ENCODE data around the gene PAH.

PAH gene

DNA sequence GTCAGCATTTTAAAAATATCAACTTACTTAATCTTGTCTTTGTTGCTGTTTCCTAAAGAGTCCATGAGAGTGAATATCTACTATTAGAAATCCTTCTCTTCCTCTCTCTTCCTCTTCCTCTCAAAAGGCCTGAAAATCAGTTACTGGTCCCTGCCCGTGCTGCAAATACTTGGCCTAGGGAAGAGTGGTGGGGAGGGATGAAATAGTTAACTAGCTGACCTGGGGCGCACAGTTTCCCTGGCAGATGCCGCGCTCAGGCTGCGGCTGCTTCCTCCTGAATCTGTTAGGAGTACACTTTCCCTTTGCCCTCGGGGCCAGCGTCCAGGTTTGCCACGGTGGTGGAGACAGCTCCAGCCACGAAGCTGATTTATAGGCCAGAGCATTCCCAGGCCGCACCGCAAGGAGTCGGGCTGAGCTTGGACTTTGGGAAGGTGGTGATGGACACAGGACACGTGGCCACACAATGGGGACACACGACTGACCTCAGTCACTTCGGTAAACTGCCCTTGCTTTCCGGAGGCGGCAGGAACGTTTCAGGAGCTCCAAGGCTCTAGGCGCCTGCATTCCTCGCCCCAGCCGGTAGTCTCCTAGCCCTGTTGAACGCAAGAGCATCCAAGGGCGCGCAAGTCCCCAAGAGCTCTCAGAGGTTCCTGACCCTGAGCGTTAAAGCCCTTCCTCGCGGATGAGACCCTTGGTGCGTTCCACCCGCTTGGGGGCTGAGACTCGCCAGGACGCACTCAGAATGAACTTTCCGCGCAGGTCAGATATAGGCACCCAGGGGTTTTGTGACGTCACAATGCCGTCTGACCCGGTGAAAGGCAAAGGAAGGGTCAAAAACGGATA lies 33.3 kb upstream of the PAH start:
- DNase-seq (ENCODE audit: low read depth, low spot score) = peak; percentile 26

DNA sequence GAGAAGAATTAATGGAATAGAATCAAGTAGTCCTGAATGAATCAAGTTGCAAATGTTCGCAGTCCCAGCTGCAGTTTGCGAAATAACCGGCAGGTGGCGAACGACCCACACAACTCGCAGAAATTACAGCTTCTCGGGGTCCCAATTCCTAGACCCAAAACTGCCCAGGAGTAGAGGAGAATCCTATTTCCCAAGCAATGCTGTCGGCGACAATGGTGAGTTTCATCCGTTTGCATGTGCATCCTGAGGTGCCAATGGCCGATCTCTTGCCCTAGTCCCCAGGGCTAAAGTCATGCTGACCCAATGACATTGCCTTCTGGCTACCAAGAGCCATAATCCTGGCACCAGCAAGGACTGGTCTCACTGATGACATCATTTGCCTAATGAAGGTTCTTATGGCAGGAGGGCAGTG lies 31.9 kb upstream of the PAH start:
- peak; percentile 70 for DNase-seq (ENCODE audit: low read depth, low spot score)

DNA sequence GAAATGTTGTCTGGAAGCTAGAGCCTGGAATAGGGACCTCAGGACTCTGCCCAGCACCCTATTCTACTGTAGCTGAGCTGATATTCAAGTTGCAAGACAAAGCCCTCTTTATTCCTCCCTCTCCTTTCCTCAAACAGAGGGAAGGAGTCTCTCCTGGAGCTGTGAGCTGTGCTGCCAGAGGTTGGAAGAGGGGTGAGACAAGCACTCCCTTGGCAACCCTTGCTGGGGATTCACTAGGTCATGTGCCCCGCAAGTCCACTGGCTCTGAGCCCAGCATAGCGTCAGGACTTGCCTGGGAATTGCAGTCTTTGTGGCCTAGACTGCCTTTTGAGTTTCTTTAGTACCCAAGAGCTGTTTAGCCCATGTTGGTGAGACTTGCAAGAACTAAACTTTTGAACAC lies 29.0 kb upstream of the PAH start:
- no peak for DNase-seq (ENCODE audit: low read depth, low spot score)

DNA sequence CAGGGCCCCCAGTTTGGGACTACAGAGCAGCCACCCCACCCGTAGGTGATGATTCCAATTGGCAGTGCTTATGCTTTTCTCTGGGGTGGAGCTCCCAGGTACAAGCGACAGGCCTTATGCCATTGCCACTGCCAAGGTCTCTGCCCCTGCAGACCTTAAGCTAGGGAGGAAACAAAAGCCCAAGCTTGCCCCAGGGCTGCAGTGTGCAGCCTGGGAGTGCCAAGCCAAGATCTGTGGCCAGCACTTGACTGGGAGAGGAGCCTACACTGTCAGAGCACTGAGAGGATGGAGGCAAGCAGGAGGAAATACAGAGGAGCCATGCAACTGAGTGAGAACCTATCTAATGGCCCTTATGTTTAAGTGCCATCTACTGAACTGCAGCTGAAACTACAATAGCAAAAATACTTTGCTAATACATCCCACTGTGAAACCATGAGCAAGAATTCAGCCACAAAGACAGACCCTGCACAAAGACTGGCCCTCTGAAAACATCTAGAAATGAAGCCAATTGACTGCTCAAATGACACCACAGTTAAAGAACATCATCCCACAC lies 22.7 kb upstream of the PAH start:
- DNase-seq (ENCODE audit: low read depth, low spot score) = no peak

DNA sequence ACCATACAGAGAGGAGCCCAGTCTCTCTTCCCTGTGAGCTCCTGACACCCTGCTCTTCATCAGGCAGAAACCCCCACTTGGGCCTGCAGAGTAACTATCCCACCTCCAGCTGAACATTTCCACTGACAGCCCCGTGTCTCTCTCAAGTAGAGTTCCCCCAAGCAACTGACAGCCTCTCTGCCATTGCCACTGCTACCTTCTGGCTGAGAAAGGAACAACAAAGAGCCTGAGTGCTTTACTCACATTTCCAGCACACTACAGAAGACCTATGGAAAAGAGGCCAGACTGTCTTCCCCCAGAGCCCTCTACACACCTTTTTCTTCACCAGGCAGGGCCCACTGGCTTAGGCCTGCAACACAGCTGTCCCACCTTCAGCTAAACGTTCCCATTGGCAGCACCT lies 22.0 kb upstream of the PAH start:
- no peak for DNase-seq (ENCODE audit: low read depth, low spot score)

DNA sequence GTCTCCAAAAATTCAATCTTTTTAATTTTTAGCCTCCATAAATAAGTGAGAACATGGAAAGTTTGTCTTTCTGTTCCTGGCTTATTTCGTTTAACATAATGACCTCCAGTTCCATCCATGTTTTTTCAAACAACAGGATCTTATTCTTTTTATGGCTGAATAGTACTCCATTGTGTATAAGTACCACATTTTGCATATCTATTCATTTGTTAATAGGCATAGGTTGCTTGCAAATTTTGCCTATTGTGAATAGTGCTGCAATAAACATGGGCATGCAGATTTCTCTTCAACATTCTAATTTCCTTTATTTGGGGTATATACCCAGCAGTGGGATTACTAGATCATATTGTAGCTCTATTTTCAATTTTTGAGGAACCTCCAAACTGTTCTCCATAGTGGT lies 16.1 kb upstream of the PAH start:
- DNase-seq (ENCODE audit: low read depth, low spot score) = no peak

DNA sequence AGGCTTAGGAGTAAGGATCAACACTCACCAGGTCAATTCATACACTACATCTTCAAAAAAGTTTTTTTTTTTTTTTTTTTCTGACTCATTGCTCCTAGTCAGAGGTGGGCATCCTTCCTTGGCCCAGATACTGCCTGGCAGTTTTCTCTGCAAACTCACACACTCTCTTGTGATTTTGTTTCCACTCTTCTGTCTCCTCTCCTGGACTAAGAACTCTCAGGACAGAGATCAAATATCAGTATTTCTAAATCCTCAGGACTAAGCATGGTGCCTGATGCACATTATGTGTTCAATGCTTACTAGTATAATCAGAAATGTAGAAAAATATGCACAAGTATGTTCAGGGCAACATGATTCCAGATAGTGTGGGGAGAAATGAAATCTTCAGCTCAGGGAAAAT lies 10.2 kb upstream of the PAH start:
- no peak for DNase-seq (ENCODE audit: low read depth, low spot score)

DNA sequence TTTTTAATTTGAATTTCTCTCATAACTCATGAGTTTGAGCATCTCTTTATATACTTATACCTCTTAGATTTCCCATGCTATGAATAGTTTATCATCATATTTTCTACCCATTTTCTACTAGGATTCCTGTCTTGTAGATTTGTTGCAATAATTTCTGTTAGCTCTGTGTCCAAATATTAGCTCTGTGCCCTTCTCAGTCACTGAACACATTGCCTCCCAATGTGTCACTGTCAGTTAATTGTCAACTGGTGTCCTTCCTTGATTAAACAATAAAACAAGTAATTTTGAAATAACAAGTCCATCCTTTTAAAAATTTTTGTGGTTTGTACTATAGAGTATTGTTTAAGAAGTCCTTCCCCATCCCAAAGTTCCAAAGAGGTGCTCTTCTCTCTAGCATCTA lies 4.2 kb upstream of the PAH start:
- DNase-seq (ENCODE audit: low read depth, low spot score) = no peak

DNA sequence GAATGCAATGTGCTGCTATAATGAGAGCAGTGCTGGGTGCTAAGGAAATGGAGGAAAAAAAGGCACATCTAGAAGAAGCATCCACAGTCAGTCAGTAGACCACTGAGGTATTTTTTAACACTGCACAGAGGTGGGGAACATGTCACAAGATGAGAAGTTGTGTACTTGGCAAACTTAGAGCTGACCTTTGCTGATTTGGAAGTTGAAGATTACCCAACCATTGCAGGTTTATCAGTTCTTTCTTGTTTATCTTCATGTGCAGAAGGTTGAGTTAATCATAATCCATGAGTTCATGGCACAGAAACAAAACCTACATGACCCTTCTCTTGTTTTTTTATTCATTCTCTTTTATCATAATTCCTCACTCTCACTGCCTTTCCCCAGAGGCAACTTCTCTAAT lies 3.2 kb upstream of the PAH start:
- no peak for DNase-seq (ENCODE audit: low read depth, low spot score)

DNA sequence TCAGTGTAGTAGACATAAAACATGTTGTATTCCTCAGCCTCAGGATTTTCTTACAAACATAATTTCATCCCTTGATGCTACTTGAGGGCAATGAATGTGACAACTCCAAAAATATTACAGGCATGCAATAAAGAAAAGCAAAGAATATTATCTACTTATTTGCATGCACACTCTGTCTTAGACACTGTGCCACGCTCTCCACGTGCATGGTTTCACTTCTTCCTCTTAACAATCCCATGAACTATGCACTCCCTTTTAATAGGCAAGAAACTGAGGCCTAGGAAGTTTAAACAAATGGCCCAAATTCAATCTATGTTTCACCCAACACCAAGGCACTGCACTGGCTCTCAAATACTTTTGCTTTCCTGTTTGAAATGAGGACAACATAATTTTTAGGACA lies 1.8 kb upstream of the PAH start:
- no peak for DNase-seq (ENCODE audit: low read depth, low spot score)

DNA sequence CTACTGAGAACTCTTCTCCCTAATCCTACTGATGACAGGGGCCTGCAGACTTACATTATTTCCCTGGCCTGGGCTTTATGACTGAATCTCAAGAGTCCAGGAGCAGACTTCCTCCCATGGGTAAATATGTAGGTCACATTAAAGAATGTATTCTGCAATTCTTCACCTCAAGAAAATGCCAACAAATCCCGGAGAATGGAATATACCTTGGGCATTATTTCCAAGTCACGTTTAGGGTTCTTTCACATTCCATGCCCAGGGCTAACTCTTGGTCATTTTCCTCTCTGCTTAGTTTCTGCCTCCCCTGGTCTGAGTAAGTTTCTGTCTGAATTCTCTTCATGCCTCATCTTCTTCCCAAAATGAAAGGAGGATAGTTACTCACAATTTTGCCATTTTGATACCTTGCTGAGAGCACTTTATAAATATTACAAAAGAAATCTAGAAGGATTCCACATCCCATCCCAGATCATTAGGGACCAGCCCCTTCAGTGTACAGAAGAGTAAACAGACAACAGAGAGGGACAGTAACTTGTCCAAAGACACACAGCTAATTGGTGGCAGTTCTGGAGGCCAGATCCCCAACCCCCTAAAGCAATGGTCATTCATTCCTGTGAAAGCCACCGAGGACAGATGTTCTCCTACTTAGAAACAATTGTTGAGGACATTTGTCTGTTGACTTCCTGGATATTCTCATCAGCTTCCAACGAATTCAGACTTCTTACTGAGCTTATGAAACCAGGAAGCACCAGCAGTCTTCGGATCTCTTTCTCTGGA lies 605 bp downstream of the PAH start:
- no peak for DNase-seq (ENCODE audit: low read depth, low spot score)

DNA sequence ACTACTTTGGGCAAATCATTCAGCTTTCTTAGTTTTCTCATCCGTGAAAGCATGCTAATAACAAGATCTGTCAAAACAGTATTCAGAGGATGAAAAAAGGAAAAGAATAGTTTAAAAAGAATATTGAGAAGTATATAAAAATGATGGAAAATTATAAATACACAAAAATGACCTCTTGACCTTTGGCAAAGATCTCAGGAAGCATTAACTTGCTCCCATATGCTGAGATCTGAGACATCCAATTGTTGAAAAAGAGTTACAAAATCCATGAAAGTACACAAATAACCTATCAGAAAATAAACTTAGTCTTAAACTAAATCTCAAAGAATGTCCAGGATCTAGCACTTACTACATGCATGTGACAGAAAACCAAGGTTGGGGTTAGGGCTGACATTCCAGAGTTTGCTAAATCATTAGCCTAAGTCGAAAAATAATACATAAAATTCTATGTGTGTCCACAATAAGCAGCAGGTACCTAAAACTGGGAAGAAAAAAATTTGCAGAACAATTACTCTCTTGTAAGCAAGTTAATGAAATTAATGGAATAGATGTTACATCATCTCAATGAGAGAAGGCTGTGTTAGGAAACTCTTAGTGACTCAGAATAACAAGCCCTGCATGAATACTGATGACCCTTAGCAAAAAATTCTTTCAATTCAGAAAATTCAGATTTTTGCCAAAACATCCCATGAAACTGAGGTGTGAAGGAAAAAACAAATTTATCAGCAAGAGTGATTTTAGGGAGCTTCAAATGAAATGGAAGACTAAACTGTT lies 3.4 kb downstream of the PAH start:
- no peak for DNase-seq (ENCODE audit: low read depth, low spot score)

DNA sequence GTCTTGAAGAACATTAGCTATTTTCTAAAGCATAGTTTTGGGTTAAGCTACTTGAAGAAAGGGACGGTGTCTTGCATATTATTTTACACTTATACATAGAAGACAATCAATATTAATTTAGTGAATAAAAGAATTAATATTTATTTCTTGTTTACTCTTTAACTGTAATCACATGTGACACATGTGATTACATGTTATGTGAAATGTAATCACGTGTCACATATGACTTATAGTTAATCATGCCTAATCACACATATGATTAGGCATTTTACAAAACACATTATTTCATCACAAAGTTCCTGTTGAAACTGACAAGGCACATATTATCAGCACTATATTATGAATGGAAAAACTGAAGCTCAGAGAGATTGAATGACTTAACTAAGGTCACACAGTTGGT lies 4.8 kb downstream of the PAH start:
- no peak for DNase-seq (ENCODE audit: low read depth, low spot score)

DNA sequence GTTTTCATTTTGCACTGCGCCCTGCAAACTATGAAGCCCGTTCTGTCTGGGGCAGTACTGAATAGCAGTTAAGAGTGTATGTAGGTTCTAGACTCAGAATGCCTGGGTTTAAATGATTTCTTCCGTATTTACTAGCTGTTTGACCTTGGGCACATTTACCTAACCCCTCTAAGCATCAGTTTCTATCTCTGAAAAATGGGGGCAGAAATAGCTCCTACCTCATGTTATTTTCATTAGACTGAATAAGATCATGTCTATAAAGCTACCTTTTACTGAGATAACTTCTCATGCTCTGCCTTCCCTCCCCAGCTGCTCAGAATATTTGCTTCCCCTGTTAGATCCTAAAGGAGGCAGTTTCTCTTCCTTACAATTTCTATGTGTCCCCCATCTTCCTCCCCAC lies 5.7 kb downstream of the PAH start:
- no peak for DNase-seq (ENCODE audit: low read depth, low spot score)

DNA sequence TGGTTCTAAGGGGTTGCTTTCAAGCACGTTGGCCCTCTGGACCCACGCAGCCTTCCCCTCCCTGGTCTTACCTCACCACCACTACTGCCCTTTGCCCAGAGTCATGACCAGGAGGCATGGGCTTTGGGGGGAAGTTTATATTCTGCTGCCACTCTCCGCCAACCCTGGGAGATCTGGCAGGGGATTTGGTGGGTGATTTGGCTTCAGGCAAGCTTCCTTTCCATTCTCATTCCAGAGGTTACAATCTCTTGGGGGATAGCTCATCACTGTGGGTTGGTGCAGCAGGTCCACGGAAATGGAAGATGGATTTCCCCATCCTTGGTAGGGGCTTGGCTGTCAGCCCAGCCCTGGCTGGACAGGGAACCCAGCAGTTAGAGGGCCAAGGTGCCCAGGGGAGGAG lies 6.3 kb downstream of the PAH start:
- DNase-seq (ENCODE audit: low read depth, low spot score) = no peak

DNA sequence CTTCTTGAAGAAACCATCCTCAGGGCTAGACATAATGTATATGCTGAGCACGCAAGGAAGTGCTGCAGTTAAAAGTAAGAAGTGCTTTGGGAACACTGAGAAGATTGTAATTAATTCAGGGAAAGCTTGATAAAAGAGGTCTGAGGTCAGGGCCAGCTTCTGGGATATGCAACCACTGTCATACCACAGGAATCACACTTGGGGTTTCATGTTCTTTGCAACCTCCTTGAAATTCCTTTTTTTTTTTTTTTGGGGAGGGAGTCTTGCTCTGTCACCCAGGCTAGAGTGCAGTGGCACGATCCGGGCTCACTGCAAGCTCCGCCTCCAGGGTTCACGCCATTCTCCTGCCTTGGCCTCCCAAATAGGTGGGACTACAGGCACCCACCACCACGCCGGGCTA lies 6.9 kb downstream of the PAH start:
- DNase-seq (ENCODE audit: low read depth, low spot score) = no peak

DNA sequence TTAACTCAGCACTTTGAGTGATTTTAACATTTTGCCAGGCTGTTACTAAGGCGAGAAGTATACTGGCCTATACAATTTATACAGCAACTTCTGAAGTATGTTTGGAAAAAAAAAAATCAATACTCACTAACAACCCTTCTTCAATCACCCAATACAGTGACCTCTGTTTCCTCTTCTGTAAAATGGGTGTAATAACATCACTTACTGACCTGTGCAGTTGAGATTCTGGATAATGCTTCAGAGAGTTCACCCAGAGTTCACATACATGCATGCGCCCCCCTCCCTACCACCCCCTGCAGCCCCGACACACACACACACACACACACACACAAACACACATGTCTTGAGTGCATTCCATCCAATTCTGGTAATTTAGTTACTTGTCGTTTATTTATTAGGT lies 9.1 kb downstream of the PAH start:
- no peak for DNase-seq (ENCODE audit: low read depth, low spot score)

DNA sequence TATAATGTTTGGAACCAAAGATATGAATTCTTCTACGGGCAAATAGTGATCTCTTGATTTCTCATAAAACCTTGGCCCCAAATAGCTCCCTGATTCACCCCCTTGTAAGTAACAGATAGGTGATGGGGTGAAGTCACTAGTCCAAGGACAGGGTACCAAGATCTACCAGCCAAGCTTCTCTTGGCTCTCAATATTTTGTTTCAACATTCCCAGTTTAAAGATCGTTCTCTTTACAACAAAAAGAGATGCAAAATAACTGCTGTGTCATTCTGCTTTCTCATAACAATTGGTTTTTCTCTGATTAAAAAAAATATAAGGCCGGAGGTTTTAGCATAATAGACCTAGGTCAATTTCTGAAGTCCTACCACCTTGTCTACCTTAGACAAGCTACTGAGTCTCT lies 11.8 kb downstream of the PAH start:
- DNase-seq (ENCODE audit: low read depth, low spot score) = no peak

DNA sequence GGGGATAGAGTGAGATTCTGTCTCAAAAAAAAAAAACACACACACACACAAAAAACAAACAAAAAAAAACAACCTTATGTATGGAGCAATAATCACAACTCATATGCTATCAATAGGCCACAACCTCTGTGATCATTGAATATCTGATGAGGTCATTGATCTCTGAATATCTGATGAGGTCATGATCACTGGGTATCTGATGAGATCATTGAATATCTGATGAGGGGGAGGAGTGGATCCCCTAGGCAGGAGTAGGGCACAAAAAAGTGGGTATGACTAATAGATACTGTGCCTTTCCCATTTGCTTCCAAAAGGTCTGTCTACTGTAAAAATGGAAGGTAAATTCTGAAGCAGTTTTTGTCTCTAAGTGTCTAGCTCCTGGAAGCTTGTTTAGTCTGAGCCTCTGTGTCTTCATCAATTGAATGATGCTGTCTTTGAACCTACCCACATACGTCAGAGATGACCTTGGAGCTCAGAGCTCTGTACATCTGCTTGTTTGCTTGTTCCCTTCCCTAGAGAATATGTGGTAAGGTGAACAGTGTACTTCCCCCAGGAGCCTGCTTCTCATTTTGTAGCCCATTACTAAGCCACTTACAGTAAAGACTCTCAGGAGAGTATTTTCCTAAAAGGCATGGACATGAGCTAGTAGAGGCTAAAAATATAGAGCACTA lies 13.6 kb downstream of the PAH start:
- no peak for DNase-seq (ENCODE audit: low read depth, low spot score)

DNA sequence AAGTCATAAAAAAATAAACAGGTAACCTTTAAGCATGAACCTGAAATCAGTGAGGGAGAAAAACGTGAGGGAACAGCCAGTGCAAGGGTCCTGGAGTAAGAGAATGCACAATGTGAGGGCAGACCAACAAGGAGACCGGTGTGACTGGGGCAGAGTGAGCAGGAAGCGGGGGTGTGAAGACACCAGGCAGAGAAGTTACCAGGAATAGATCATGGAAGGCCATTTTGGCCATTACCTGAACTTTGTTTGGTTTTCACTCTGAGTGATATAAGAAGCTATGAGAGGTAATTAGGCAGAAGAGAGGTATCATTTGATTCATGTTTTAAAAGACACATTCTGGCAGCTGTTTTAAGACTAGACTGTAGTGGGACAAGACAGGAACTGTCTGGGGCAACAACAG lies 15.0 kb downstream of the PAH start:
- DNase-seq (ENCODE audit: low read depth, low spot score) = no peak

DNA sequence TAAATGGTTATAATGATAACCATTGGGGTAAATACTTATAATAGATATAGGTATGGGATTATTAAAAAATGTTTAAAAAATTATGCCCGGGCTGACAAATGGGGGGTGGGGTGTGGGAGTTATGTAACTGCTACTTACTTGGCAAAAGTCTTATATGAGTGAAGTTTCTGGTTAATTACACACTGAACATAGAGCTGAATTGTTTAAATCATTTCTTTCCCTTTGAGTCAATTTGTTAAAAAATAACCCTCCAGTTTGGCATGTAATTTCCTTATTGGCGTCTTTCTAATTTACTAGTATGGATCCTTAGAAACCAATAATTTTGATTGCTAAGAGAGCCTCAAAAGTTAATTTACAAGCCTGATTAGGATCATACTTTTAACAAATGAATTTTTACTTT lies 16.7 kb downstream of the PAH start:
- DNase-seq (ENCODE audit: low read depth, low spot score) = no peak

DNA sequence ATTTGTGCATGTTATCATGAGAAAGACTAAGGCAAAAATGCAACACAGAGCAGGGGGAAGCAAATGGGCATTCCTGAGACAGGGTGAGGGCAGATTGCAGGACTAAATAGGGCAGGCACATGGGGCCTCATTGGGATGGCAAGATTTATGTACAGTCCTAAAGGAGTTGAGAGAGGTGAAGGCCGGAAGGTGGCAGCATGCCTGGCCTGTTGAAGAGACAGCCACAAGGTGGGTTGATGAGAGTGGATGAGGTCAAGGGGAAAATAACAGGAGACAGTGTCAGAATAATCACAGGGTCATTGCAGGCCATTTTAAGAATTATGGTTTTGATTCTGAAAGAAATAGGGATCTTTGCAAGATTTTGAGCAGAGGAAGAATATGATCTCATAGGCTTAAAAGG lies 21.0 kb downstream of the PAH start:
- no peak for DNase-seq (ENCODE audit: low read depth, low spot score)
